BE2C (cell line): ENCODE results near the gene ARMC10.

ENCODE experiments used
- DNase-seq: peaks from one replicate; pipeline ENCODE4 v3.0.0-alpha.2; 2020
- H3K27me3 ChIP-seq: fragments of 250-450 bp; sonication (Bioruptor Pico); 2 replicates; pipeline ENCODE4 v1.5.1; 2020; ENCODE audit warnings: mild to moderate bottlenecking
- H3K36me3 ChIP-seq: fragments of 250-450 bp; sonication (Bioruptor Pico); 2 replicates; pipeline ENCODE4 v1.5.1; 2020; ENCODE audit warnings: mild to moderate bottlenecking
- H3K4me1 ChIP-seq: fragments of 250-450 bp; sonication (Bioruptor Pico); 2 replicates; pipeline ENCODE4 v1.5.1; 2020
- H3K4me3 ChIP-seq: 2 replicates; pipeline ENCODE4 v1.5.1; 2011; ENCODE audit warnings: low read depth, low read length
- H3K9me3 ChIP-seq: fragments of 250-450 bp; sonication (Bioruptor Pico); 2 replicates; pipeline ENCODE4 v1.5.1; 2020
- CTCF ChIP-seq: IDR thresholded peaks from 2 replicates; pipeline ENCODE4 v1.5.1; 2012; ENCODE audit warnings: mild to moderate bottlenecking, low read depth, low read length

Gene ARMC10

DNA sequence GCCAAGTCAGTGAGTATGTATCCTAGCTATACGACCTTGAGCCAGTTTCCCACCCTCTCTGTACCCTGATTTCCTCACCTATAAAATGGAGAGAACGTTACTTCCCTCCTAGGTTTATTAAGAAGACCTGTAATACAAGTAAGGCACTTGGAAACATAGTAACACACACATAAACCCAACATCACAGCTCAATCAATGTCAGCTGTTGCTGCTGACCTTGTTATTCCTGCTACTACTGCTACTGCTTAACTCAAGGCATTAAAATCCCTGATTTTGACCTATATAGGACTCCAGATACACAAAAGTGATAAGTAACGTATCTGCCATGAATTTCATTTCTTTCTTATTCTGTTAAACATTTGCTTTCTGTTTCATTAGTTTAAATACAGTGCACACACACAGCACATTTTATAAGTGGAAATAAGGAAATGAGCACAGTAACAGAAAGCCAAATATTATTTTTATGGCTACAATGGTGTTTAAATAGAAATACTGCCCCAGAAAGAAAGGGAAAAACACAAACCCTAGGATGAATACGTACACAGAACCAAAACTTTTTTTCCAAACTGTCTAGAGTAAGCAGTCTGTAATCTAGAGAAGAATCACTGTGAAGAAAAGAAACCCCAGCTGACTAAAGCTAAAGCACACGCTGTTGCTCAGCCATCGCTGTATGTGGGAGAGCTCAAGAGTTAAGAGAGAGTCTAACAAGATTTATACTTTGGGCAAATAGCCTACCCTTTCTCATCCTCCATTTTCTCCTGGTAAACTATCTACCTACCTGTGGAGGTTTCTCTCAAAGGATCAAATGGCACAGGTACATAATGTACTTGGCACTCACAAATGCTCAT, 55.0 kb downstream of the ARMC10 start:
- Histone ChIP-seq H3K36me3 (peaks cover 15% of the 10 kb centered on the region), H3K27me3 (no peaks in the 10 kb centered on the region), H3K4me1 (no peaks in the 10 kb centered on the region), H3K4me3 (no peak overlapping the region), H3K9me3 (no peaks in the 10 kb centered on the region)
- TF ChIP-seq CTCF = no peak
- DNase-seq = no peak

DNA sequence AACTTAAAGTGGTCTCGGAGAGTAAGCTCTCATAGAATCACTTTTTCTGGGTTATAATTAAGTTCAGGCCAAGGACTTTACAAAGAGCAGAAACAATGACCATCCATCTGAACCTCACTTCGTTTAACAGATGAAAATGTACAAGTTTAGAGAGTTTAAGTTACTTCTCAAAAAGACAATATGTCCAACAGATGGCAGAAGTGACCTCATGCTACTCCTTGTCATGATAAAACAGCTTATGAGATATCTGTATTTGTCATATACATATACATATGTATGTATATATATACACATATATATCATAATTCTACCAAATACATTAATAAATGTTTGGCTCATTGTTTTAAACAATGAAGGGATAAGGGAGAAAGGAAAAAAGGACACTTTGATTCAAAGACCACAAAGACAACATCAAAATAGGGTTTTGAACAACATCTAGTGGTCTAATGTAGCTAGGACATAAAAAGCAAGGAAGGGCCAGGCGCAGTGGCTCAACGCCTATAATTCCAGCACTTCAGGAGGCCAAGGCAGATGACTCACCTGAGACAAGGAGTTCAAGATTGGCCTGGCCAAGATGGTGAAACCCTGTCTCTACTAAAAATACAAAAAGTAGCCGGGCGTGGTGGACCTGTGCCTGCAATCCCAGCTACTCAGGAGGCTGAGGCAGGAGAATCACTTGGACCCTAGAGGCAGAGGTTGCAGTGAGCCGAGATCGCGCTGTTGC, 56.1 kb downstream of the ARMC10 start:
- no peak for DNase-seq
- Histone ChIP-seq H3K27me3 (no peaks in the 10 kb centered on the region), H3K4me3 (no peak overlapping the region), H3K9me3 (no peaks in the 10 kb centered on the region), H3K4me1 (0 out of 2 replicates have a peak, but pooled peaks cover 3% of the 10 kb centered on the region), H3K36me3 (peaks cover 11% of the 10 kb centered on the region)
- TF ChIP-seq CTCF = no peak

- Histone ChIP-seq H3K36me3 (peaks cover 3% of the 10 kb centered on the region), H3K27me3 (no peaks in the 10 kb centered on the region), H3K4me3 (no peak overlapping the region), H3K4me1 (0 out of 2 replicates have a peak, but pooled peaks cover 3% of the 10 kb centered on the region), H3K9me3 (no peaks in the 10 kb centered on the region)
- TF ChIP-seq CTCF = no peak
- DNase-seq = no peak
These were observed 58.2 kb downstream of the ARMC10 start for GRCh38 chr7:103132995-103133688.

DNA sequence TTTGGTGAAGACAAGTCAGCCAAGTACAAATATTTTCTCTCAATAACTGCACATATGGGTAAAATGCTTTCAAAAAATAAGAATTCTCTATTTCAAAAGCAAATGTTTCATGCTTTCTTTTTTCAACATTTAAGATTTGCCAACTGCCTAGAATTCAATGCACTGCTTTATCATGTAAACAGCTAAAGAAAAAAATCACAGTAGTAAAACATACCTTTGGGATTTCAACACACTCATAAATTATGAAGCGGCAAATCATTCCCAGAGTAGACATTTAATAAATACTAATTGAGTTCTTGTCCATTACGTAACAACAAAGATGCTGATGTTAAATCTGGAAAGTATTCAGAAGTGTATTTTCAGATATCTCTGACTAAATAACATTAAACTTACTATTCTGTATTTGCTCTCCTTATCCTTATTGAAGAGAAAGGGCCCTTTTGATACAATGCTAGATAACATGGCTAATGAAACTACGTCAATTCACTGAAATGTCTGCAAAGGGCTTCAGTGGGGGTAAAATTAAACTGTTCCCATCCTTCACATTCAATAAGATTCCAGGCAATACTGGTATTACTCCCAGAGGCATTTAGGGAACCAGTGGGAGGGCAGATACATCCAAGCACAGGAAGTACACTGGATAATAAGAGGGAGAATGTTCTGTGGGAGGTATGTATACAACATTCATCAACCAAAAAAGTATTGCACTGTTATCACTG, 60.1 kb downstream of the ARMC10 start:
- H3K4me1 ChIP-seq = 0 out of 2 replicates have a peak, but pooled peaks cover 3% of the 10 kb centered on the region
- no peak for TF ChIP-seq CTCF
- no peak overlapping the region for H3K4me3 ChIP-seq
- H3K36me3 ChIP-seq = no peaks in the 10 kb centered on the region
- no peaks in the 10 kb centered on the region for H3K27me3 ChIP-seq
- no peaks in the 10 kb centered on the region for H3K9me3 ChIP-seq
- DNase-seq = no peak

DNA sequence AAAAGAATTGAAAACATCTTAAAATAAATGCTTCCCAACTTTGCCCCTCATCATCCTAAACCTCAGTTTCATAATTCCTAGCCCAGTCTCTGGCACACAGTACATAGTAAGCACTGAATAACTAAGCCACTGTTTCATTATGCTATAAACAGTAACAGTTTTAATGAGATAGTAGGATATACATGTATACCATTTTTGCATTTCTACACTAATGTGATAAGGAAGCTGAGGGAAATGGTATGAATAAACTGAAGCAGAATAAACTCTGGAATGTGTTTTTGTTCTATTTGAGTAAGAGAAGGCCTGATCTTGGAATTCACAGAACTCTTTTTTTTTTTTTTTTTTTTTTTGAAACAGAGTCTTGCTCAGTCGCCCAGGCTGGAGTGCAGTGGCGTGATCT, 65.1 kb downstream of the ARMC10 start:
- H3K4me3 ChIP-seq = no peak overlapping the region
- TF ChIP-seq CTCF = no peak
- no peaks in the 10 kb centered on the region for H3K27me3 ChIP-seq

More for the DNA sequence above, 65.1 kb downstream of the ARMC10 start:
- DNase-seq = no peak
- 0 out of 2 replicates have a peak, but pooled peaks cover 3% of the 10 kb centered on the region for H3K4me1 ChIP-seq
- no peaks in the 10 kb centered on the region for H3K9me3 ChIP-seq
- H3K36me3 ChIP-seq = no peaks in the 10 kb centered on the region
